Panc1 (cell line): ENCODE data around the gene SLC25A14. TPM values are rescaled to one million over a fixed set of nuclear protein-coding genes. Genes with fewer than 3 reads are reported as not detected.

Experiments
- ATAC-seq: fragments of 200-7000 bp; cut with Tn5 transposase; 2 replicates; pipeline ENCODE4 v1.9.1; 2020; ENCODE audit warnings: mild to moderate bottlenecking, moderate library complexity
- BruUV-seq: library from RNA; stranded (reverse); fragments of 400-500 nt; replicated peaks from 2 replicates; lab custom pipeline; 2021; lab: Mats Ljungman, UMichigan
- CTCF ChIA-PET: fragments of 300-600 bp; sonication (Branson Sonifier 250); formaldehyde crosslinking; loops from one replicate; lab custom pipeline; 2022; ENCODE audit warnings: antibody characterized with exemption; lab: Charles Lee
- POLR2A ChIA-PET: fragments of 300-600 bp; sonication (Branson Sonifier 250); formaldehyde crosslinking; loops from one replicate; lab custom pipeline; 2022; ENCODE audit warnings: antibody characterized with exemption; lab: Charles Lee
- DNase-seq: peaks from one replicate; pipeline ENCODE4 v3.0.0-alpha.2; 2010; ENCODE audit warnings: low read depth, low spot score
- H3K27ac ChIP-seq: 2 replicates; pipeline ENCODE4 v1.5.1; 2011; ENCODE audit warnings: mild to moderate bottlenecking, low read length, inconsistent platforms
- H3K27me3 ChIP-seq: fragments of 200-500 bp; sonication (Bioruptor generic); 2 replicates; pipeline ENCODE4 v1.6.0; 2014; ENCODE audit warnings: low read length, inconsistent platforms; ENCODE audit not compliant: control insufficient read depth, insufficient read depth
- H3K36me3 ChIP-seq: fragments of 200-500 bp; sonication (Bioruptor generic); 2 replicates; pipeline ENCODE4 v1.5.1; 2014; ENCODE audit warnings: inconsistent platforms, mild to moderate bottlenecking, low read length, moderate library complexity; ENCODE audit not compliant: control insufficient read depth, insufficient read depth
- H3K4me1 ChIP-seq: 2 replicates; pipeline ENCODE4 v1.5.1; 2011; ENCODE audit warnings: inconsistent platforms, mild to moderate bottlenecking, low read length, moderate library complexity; ENCODE audit not compliant: control insufficient read depth, insufficient read depth
- H3K4me3 ChIP-seq, 2 experiments: 2 replicates each; pipeline ENCODE4 v1.5.1; 2011 to 2012; ENCODE audit warnings: low read depth in 2 of 2, low read length in 2 of 2, mild to moderate bottlenecking in 2 of 2, inconsistent platforms in 1 of 2, moderate library complexity in 1 of 2
- H3K9me3 ChIP-seq: fragments of 200-500 bp; sonication (Bioruptor generic); 2 replicates; pipeline ENCODE4 v1.5.1; 2014; ENCODE audit warnings: low read depth, mild to moderate bottlenecking, inconsistent platforms, low read length, moderate library complexity; ENCODE audit not compliant: control insufficient read depth, insufficient read depth
- POLR2AphosphoS5 ChIP-seq: IDR thresholded peaks from 2 replicates; pipeline ENCODE4 v1.6.1; 2012; ENCODE audit warnings: mild to moderate bottlenecking, low read depth, low read length, moderate library complexity
- SIN3A ChIP-seq: IDR thresholded peaks from 2 replicates; pipeline ENCODE4 v1.6.1; 2012; ENCODE audit warnings: low read depth, mild to moderate bottlenecking, low read length, moderate library complexity, borderline replicate concordance; ENCODE audit not compliant: insufficient read depth
- TCF7L2 ChIP-seq: IDR thresholded peaks from 2 replicates; pipeline ENCODE4 v1.6.1; 2011; ENCODE audit warnings: mild to moderate bottlenecking, low read depth, low read length, inconsistent platforms
- in situ Hi-C: cut with HindIII; loops from 2 replicates; pipeline ENCODE4 v1.10.0; 2016; ENCODE audit warnings: low sequenced_read_pairs, low pct_unique_long_range_greater_than_20kb
- intact Hi-C: fragments of 100-400 bp; cut with micrococcal nuclease; formaldehyde crosslinking; loops from one replicate; pipeline ENCODE4 v1.10.0; 2022; ENCODE audit not compliant: unreplicated experiment
- total RNA-seq: library from RNA; stranded (reverse); gene quantifications from one replicate; pipeline ENCODE4 v1.2.1, GENCODE V29; 2021; ENCODE audit not compliant: unreplicated experiment
- TF ChIP-seq, protein P1 (sequence below), 2 experiments: IDR thresholded peaks; 2 replicates each; pipeline ENCODE4 v1.6.1; 2011 to 2012; ENCODE audit warnings: low read depth in 2 of 2, control low read depth in 1 of 2, low read length in 1 of 2, mild to moderate bottlenecking in 1 of 2, moderate library complexity in 1 of 2; ENCODE audit not compliant: insufficient read depth in 1 of 2
- TF ChIP-seq, protein P2 (sequence below): fragments of 450-650 bp; IDR thresholded peaks from 2 replicates; pipeline ENCODE4 v1.5.1; 2017; ENCODE audit warnings: mild to moderate bottlenecking

SLC25A14 gene
- total RNA-seq, 1 experiment from 2014 or later, result 25.0 TPM

DNA sequence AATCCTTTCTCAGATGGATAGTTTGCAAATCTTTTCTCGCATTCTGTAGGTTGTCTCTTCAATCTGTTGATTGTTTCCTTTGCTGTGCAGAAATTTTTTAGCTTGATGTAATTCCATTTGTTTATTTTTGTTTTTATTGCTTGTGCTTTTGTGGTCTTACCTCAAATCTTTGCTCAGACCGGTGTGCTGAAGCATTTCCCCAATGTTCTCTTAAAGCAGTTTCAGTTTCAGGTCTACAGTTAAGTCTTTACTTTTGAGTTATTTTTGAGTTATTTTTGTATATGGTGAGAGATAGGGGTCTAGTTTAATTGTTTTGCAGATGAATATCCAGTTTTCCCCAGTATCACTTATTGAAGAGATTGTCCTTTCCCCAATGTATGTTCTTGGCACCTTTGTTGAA, 18.2 kb upstream of the SLC25A14 start:
- Histone ChIP-seq H3K4me1 (no peaks in the 10 kb centered on the region), H3K9me3 (no peaks in the 10 kb centered on the region), H3K36me3 (no peaks in the 10 kb centered on the region), H3K4me3 (no peak overlapping the region), H3K27me3 (peaks cover 3% of the 10 kb centered on the region), H3K27ac (no peak overlapping the region)
- intact Hi-C loops, result no loop called here
- CTCF ChIA-PET, result no interaction called here
- BruUV-seq, result no TSS peak
- ATAC-seq (no peak), DNase-seq (no peak)
- TF ChIP-seq, protein P1, sequence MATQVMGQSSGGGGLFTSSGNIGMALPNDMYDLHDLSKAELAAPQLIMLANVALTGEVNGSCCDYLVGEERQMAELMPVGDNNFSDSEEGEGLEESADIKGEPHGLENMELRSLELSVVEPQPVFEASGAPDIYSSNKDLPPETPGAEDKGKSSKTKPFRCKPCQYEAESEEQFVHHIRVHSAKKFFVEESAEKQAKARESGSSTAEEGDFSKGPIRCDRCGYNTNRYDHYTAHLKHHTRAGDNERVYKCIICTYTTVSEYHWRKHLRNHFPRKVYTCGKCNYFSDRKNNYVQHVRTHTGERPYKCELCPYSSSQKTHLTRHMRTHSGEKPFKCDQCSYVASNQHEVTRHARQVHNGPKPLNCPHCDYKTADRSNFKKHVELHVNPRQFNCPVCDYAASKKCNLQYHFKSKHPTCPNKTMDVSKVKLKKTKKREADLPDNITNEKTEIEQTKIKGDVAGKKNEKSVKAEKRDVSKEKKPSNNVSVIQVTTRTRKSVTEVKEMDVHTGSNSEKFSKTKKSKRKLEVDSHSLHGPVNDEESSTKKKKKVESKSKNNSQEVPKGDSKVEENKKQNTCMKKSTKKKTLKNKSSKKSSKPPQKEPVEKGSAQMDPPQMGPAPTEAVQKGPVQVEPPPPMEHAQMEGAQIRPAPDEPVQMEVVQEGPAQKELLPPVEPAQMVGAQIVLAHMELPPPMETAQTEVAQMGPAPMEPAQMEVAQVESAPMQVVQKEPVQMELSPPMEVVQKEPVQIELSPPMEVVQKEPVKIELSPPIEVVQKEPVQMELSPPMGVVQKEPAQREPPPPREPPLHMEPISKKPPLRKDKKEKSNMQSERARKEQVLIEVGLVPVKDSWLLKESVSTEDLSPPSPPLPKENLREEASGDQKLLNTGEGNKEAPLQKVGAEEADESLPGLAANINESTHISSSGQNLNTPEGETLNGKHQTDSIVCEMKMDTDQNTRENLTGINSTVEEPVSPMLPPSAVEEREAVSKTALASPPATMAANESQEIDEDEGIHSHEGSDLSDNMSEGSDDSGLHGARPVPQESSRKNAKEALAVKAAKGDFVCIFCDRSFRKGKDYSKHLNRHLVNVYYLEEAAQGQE (IDR thresholded peaks at IDR 0.05; ENCODE audit: insufficient read depth in 1 of 2, low read depth in 2 of 2, low read length in 1 of 2), result no peak
- TF ChIP-seq TCF7L2 (no peak), SIN3A (no peak), POLR2AphosphoS5 (no peak)
- TF ChIP-seq, protein P2, sequence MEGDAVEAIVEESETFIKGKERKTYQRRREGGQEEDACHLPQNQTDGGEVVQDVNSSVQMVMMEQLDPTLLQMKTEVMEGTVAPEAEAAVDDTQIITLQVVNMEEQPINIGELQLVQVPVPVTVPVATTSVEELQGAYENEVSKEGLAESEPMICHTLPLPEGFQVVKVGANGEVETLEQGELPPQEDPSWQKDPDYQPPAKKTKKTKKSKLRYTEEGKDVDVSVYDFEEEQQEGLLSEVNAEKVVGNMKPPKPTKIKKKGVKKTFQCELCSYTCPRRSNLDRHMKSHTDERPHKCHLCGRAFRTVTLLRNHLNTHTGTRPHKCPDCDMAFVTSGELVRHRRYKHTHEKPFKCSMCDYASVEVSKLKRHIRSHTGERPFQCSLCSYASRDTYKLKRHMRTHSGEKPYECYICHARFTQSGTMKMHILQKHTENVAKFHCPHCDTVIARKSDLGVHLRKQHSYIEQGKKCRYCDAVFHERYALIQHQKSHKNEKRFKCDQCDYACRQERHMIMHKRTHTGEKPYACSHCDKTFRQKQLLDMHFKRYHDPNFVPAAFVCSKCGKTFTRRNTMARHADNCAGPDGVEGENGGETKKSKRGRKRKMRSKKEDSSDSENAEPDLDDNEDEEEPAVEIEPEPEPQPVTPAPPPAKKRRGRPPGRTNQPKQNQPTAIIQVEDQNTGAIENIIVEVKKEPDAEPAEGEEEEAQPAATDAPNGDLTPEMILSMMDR, result no peak
- POLR2A ChIA-PET, result no interaction called here
- in situ Hi-C loops, result no loop called here

DNA sequence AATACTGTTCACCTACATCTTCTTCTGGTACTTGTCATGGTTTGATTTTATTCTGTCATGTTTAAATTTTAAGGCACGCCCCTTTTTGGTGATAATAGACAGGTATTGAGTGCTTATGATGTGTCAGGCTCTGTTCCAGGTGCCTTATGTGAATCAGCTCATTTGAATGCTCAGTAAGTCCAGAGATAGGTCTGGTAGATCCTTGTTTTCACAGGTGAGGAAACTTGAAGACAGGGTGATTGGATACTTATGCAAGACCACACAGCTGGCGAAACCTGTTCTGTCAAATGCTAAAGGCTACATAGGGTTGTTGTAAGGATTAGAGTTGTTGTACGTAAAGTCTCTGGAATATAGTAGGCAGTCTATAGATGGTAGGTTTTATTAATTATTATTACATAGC, 9.6 kb upstream of the SLC25A14 start:
- ChIA-PET POLR2A (no interaction called here), CTCF (no interaction called here)
- DNase-seq (no peak), ATAC-seq (no peak)
- intact Hi-C loops (loop anchor here (5.0 kb wide), 1 partner anchor 587 kb away; no protein-coding TSS in a partner anchor), in situ Hi-C loops (no loop called here)
- Histone ChIP-seq H3K27ac (no peak overlapping the region), H3K4me1 (peaks cover 3% of the 10 kb centered on the region; the same call in 1 of the 2 replicates), H3K4me3 (no peak overlapping the region), H3K27me3 (peaks cover 3% of the 10 kb centered on the region), H3K9me3 (no peaks in the 10 kb centered on the region), H3K36me3 (no peaks in the 10 kb centered on the region)
- no TSS peak for BruUV-seq
- TF ChIP-seq POLR2AphosphoS5, result no peak
- no peak for TF ChIP-seq SIN3A
- TF ChIP-seq, protein P2, result no peak
- no peak for TF ChIP-seq TCF7L2
- TF ChIP-seq, protein P1 (IDR thresholded peaks at IDR 0.05; ENCODE audit: insufficient read depth in 1 of 2, low read depth in 2 of 2, low read length in 1 of 2), result no peak
